OCI-LY3 (cell line): Measurements from ENCODE around the gene C9orf153.

Experiments used
- H2AFZ ChIP-seq: fragments of 200-600, 300-600 bp; shearing (Covaris generic); 2 replicates; pipeline ENCODE4 v1.6.0; 2014; ENCODE audit warnings: antibody characterized with exemption, low read depth, low read length
- H3K27ac ChIP-seq: fragments of 200-600, 300-600 bp; sonication (generic); 2 replicates; pipeline ENCODE4 v1.5.1; 2014; ENCODE audit warnings: mild to moderate bottlenecking, low read length, moderate library complexity, mixed read lengths
- H3K27me3 ChIP-seq: fragments of 200-600, 300-600 bp; sonication (generic); 2 replicates; pipeline ENCODE4 v1.6.1; 2014; ENCODE audit warnings: low read depth, low read length, mixed read lengths
- H3K36me3 ChIP-seq: fragments of 200-600, 300-600 bp; sonication (generic); replicated peaks from 2 replicates; pipeline ENCODE3; 2014; ENCODE audit warnings: low read depth, low read length, mixed read lengths
- H3K4me1 ChIP-seq: fragments of 300-600, 200-600 bp; sonication (generic); 2 replicates; pipeline ENCODE4 v1.6.1; 2014; ENCODE audit warnings: low read length, mixed read lengths
- H3K4me2 ChIP-seq: fragments of 200-600, 300-600 bp; sonication (generic); 2 replicates; pipeline ENCODE4 v1.6.1; 2014; ENCODE audit warnings: low read length, mixed read lengths
- H3K4me3 ChIP-seq: fragments of 300-600, 200-600 bp; sonication (generic); 2 replicates; pipeline ENCODE4 v1.5.1; 2014; ENCODE audit warnings: antibody characterized with exemption, mild to moderate bottlenecking, low read length, moderate library complexity
- H3K79me2 ChIP-seq: fragments of 300-600, 200-600 bp; shearing (Covaris generic); 2 replicates; pipeline ENCODE4 v1.6.1; 2014; ENCODE audit warnings: mild to moderate bottlenecking, low read length, mixed read lengths
- H3K9ac ChIP-seq: fragments of 300-600, 200-600 bp; shearing (Covaris generic); 2 replicates; pipeline ENCODE4 v1.6.0; 2014; ENCODE audit warnings: mild to moderate bottlenecking, low read length, moderate library complexity
- H3K9me3 ChIP-seq: fragments of 200-600, 300-600 bp; shearing (Covaris generic); 2 replicates; pipeline ENCODE4 v1.6.1; 2014; ENCODE audit warnings: low read length, mixed read lengths; ENCODE audit not compliant: insufficient read depth
- H4K20me1 ChIP-seq: fragments of 200-600, 300-600 bp; sonication (generic); 2 replicates; pipeline ENCODE4 v1.6.1; 2016; ENCODE audit warnings: low read length, mixed read lengths; ENCODE audit not compliant: insufficient read depth
- CTCF ChIP-seq: fragments of 200-600, 300-600 bp; sonication (generic); IDR thresholded peaks from 2 replicates; pipeline ENCODE4 v1.5.1; 2014; ENCODE audit warnings: antibody characterized with exemption, low read length, low read depth
- EZH2phosphoT487 ChIP-seq: fragments of 200-600 bp; shearing (Covaris generic); IDR thresholded peaks from 2 replicates; pipeline ENCODE4 v1.6.1; 2018; ENCODE audit warnings: antibody characterized with exemption, mixed run types, low read depth

C9orf153 gene

GRCh38 chr9:86256653-86257052 is 2.8 kb downstream of the C9orf153 start:
- no peak overlapping the region for H3K4me2 ChIP-seq
- no peaks in the 10 kb centered on the region for H3K79me2 ChIP-seq
- H3K27ac ChIP-seq, result no peak overlapping the region
- H3K4me3 ChIP-seq, result no peak overlapping the region
- H3K36me3 ChIP-seq, result peaks cover 6% of the 10 kb centered on the region
- no peak overlapping the region for H2AFZ ChIP-seq
- H4K20me1 ChIP-seq, result no peaks in the 10 kb centered on the region
- TF ChIP-seq EZH2phosphoT487 (no peak), CTCF (no peak)
- no peaks in the 10 kb centered on the region for H3K4me1 ChIP-seq
- 0 out of 2 replicates have a peak, but pooled peaks cover 4% of the 10 kb centered on the region for H3K9me3 ChIP-seq
- H3K27me3 ChIP-seq, result no peaks in the 10 kb centered on the region
- H3K9ac ChIP-seq, result no peak overlapping the region

GRCh38 chr9:86253577-86253976 is 5.9 kb downstream of the C9orf153 start:
- no peaks in the 10 kb centered on the region for H3K27me3 ChIP-seq
- TF ChIP-seq EZH2phosphoT487 (no peak), CTCF (no peak)
- no peak overlapping the region for H3K27ac ChIP-seq
- H3K4me3 ChIP-seq, result no peak overlapping the region
- H3K4me1 ChIP-seq, result no peaks in the 10 kb centered on the region
- peaks cover 6% of the 10 kb centered on the region for H3K36me3 ChIP-seq
- no peak overlapping the region for H3K9ac ChIP-seq
- H3K4me2 ChIP-seq, result no peak overlapping the region
- no peaks in the 10 kb centered on the region for H4K20me1 ChIP-seq
- 0 out of 2 replicates have a peak, but pooled peaks cover 4% of the 10 kb centered on the region for H3K9me3 ChIP-seq
- H2AFZ ChIP-seq, result no peak overlapping the region
- no peaks in the 10 kb centered on the region for H3K79me2 ChIP-seq

- Histone ChIP-seq H3K4me2 (no peak overlapping the region), H3K9me3 (0 out of 2 replicates have a peak, but pooled peaks cover 4% of the 10 kb centered on the region), H3K27ac (no peak overlapping the region), H3K9ac (no peak overlapping the region), H3K27me3 (no peaks in the 10 kb centered on the region), H3K79me2 (no peaks in the 10 kb centered on the region), H3K4me1 (no peaks in the 10 kb centered on the region), H3K36me3 (peaks cover 6% of the 10 kb centered on the region), H3K4me3 (no peak overlapping the region), H4K20me1 (no peaks in the 10 kb centered on the region), H2AFZ (no peak overlapping the region)
- TF ChIP-seq CTCF (no peak), EZH2phosphoT487 (no peak)
Observed at GRCh38 chr9:86252870-86253269, 6.6 kb downstream of the C9orf153 start.

- Histone ChIP-seq H3K4me3 (no peak overlapping the region), H3K36me3 (peaks cover 6% of the 10 kb centered on the region)
Observed at GRCh38 chr9:86250123-86250522, 9.3 kb downstream of the C9orf153 start.

More at GRCh38 chr9:86250123-86250522, 9.3 kb downstream of the C9orf153 start:
- Histone ChIP-seq H3K9me3 (0 out of 2 replicates have a peak, but pooled peaks cover 4% of the 10 kb centered on the region), H3K27ac (no peak overlapping the region), H4K20me1 (no peaks in the 10 kb centered on the region), H3K4me2 (no peak overlapping the region), H3K79me2 (no peaks in the 10 kb centered on the region), H2AFZ (no peak overlapping the region), H3K9ac (no peak overlapping the region), H3K4me1 (peaks cover 3% of the 10 kb centered on the region), H3K27me3 (0 out of 2 replicates have a peak, but pooled peaks cover 6% of the 10 kb centered on the region)
- TF ChIP-seq EZH2phosphoT487 (no peak), CTCF (no peak)
